Fibroblast of the aortic adventitia (primary cell): ENCODE measurements around the gene FAM120A. TPM values are rescaled to one million over a fixed set of nuclear protein-coding genes. Genes with fewer than 3 reads are reported as not detected.
A peak's percentile ranks its signal among the peaks of the same experiment; 100 is the strongest.

ENCODE experiments used
- DNase-seq: peaks from one replicate; pipeline ENCODE4 v3.0.0-alpha.2; 2010; ENCODE audit warnings: low read depth
- H3K4me3 ChIP-seq: 2 replicates; pipeline ENCODE4 v1.5.1; 2011; ENCODE audit warnings: low read depth, mild to moderate bottlenecking, control low read depth, low read length, moderate library complexity
- CTCF ChIP-seq: IDR thresholded peaks from 2 replicates; pipeline ENCODE4 v1.5.1; 2011; ENCODE audit warnings: mild to moderate bottlenecking, low read length, control low read depth, inconsistent platforms; ENCODE audit not compliant: insufficient read depth
- total RNA-seq: library from RNA; depleted of rRNA; stranded (reverse); fragments of >200 nt; gene quantifications from 2 replicates; pipeline ENCODE4 v1.2.3, GENCODE V29; 2012; ENCODE audit warnings: low replicate concordance

FAM120A gene
- total RNA-seq, 1 donor: 116 TPM

GRCh38 chr9:93447655-93448054 is 3.8 kb upstream of the FAM120A start:
- TF ChIP-seq CTCF: no peak
- no peak for DNase-seq
- H3K4me3 ChIP-seq: no peak overlapping the region

- peak overlapping the region; percentile 85 for H3K4me3 ChIP-seq
- TF ChIP-seq CTCF: peak; percentile 8
- DNase-seq: peak; percentile 32
Observed at GRCh38 chr9:93451849-93452709, 594 bp downstream of the FAM120A start.

DNA sequence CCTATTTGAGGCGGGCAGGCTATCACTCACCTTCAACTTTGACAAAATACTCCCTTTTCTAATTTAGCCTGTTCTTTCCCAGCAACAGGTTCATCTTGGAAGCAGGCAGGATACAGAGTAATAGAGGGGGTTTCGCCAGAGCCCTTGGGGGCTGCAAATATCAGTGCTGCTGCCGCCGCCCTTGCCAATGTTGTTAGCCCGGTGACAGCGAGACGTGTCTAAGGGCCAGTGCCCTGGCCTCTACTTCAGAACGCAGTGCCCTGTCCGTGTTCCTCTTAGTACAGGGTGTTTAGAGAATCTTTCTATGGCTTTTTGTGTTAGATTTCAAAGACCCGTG is 1.2 kb downstream of the FAM120A start:
- no peak for DNase-seq
- H3K4me3 ChIP-seq: peak overlapping the region; percentile 85
- no peak for TF ChIP-seq CTCF

DNA sequence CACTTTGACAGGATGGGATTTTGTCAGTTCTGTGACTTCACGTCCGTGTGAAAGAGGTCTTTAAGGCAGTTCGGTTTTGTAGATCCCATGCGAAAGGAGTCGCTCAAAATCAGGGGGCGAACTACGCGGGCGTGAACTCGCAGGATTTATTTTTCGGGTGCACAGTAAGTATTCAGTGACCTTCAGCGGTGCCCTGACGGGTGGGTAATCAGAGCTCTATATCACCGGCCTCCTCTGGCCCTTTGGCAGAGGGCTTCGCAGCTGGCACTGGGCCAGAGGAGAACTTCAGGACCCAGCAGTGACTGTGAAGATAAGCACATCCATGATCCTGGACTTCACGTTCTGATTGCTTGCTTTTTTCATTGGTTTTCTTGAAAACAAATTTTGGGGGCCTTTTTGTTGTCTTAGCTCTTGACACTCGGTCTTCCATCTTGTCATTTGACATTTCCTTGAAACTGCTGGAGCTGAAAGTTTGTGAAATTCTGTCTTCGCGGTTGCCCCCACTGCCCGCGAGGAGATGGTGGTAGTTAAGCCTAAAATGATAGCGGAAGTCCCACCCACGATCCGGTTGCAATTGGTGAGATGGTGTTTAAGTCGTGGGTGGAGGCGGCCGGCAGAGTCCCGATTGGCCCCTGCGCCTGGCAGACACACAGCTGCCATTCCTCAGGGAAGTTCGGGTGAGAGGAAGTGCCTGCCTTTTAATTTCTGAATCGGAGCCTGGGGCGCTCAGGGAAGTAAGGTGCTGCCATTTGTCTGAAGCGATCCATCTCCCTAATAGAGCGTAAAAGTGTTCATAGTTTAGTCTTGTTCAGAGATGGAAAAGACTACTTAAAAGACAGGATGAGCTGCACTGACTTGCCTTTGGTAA is 1.8 kb downstream of the FAM120A start, which contains the start of gene FAM120AOS:
Gene FAM120AOS (minus strand): TSS at position 535 of the 868 bp plus-strand sequence. CDS start 872 bp downstream, outside the sequence.
- H3K4me3 ChIP-seq: peak within 1 kb of the TSS; percentile 85
- peak; percentile 94 for DNase-seq
- no peak for TF ChIP-seq CTCF

- no peak overlapping the region for H3K4me3 ChIP-seq
- TF ChIP-seq CTCF: no peak
- DNase-seq: no peak
Observed at GRCh38 chr9:93456022-93456421, 4.5 kb downstream of the FAM120A start.

DNA sequence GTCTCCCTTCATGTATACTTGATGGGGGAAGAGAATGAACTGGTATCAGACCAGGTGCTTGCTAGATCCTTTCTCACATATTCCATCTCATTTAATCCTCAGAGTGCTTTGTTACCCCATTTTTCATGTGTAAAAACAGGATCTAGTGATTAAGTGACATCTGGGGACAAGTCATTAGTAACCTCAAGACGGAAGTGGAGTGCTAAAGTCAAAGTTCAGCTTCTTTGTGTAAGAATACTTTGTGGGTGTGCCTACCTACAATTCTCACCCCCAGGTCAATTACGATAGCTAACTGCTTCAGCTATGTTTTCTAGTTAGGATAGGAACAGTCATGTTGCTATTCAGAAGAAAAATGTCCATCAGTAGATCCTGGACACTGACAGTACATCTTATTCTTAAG is 5.0 kb downstream of the FAM120A start:
- no peak overlapping the region for H3K4me3 ChIP-seq
- TF ChIP-seq CTCF: no peak

More for the DNA sequence above, 5.0 kb downstream of the FAM120A start:
- DNase-seq: no peak
